Activated CD4-positive, alpha-beta T cell treated with anti-CD3 and anti-CD28 coated beads for 24 hours (primary cell): Measurements from ENCODE around the gene EDARADD.
A peak's percentile ranks its signal among the peaks of the same experiment; 100 is the strongest.

ENCODE experiments used
- DNase-seq, 2 donors: peaks; one replicate each; pipeline ENCODE4 v3.0.0-alpha.2; 2020; ENCODE audit warnings: low read depth in 2 of 2

The EDARADD gene

DNA sequence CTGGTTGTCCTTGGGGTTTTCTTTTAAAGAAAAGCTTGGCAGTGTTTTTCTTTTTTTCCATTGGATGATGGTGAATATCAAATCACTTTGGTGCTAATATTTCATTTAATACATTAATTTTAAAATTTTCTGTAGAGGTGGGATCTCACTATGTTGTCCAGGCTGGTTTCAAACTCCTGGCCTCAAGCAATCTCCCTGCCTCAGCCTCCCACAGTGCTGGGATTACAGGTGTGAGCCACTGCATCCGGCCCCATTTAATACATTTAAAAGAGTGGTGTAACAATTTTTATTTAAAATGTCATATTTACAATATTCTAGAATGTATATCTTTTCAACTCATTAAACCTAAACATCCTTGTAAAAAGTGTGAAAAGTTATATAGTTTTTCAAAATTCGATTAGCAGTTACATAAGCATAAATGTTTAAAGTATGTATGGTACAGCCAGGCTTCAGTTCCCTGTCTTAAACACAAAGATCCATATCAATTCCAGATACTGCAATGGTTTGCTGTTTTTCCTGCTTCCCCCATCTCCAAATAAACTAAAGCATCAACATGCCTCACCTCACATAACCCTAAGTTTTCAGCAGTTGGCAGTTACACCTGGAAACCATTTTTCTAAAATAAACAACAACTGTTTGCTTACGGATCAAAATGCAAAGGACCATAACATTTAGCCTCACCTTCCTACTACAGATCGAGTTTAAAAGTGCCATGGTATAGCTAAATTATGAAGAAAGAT is 120.8 kb downstream of the EDARADD start:
- DNase-seq = no peak

DNA sequence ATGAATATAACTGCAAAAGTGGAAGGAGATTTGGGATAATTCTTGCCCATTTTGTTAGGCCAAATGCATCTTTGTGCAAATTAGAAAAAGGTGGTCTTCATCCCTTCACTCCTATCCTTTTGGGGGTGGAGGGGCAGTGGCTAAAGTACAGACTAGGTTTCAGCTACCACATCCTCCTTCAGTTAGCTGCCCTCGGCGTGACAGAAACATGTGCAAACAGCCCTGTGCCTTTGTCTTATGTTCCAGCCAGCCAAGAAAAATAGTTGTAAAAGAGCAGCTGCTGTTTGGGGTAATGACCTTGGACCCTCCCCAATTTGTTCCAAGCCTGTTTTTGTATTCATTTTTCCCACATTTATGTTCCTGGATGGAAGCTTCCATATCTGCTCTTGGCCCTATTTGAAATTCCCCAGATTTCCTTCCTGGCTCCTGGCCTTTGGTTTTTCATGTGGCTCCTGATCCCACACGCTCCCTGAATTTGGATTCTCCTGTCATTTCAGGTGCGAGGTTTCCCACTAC is 121.4 kb downstream of the EDARADD start:
- DNase-seq = no peak

DNA sequence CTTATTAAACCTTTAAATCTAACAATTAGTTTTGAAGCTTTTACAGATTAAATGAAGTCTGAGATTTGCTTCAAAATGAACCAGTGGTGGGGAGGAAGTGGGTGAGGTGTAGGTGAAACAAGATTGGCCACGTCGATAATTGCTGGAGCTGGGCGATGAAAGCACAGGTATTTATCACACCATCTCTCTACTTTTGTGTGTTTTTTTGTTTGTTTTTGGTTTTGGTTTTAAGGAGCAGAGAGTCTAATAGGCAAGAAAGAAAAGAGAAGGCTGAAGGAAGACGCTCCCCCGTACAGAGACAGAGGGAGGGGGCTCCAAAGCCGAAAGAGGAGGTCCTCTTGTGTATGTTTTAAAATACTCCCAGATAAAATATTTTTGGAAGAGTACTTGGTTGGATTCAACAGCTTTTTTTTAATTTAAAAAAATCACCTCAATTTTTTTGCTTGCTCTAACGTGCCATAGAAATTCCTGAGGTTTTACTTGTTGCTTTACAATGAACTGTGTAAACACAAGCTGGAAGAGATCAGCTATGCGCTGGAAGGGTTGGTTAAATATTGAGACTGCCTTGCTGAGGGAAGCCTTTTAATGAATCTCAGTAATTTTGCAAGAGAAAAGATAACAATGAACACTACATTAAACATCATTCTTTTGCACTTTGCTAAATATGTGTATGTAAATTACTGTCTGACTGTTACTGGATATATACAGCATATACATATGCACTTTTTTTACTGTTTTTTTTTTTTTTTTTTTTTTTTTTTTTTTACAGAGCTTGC is 123.0 kb downstream of the EDARADD start:
- no peak for DNase-seq

DNA sequence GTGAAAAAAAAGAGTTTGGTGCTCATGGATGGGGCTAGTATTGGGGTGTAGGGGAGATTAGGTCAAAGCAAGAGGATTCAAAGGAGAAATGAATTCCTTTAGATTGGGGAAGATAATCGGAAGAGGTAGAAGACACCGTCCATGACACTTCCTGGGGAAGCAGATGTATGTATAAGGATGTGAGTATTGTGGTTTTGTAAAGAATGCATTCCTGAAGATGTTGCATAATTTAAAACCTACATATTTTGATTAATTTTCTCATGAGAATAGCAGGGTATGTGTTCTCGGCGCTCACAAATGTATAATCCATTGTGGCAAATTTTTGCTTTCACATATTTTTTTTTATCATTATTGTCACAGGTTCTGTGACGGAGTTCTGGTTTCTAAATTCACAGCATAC is 124.2 kb downstream of the EDARADD start:
- DNase-seq = no peak

DNA sequence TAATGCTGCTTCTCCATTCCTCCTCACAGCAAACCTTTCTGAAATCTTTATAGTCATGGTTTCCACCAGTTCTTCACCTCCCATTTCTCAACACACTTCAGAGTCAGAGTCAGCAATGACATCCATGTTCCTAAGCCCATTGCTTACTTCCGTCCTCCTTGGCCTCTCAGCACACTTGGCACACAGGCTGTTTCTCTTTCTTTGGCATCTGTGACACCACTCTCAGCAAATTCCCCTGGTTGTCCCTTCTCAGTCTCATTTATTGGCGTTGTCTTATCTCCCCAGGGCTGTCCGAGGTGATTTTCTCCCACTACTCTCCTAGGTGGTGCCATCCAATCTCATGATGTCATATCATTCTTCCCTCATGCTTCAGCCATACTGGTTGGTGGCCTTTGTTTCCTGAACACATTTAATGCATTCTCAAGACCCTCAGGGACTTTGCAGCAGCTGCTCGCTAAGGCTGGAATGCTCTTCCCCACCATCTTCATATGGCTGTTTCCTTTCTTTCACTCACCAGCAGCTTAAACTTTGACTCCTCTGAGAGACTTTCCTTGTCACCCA is 126.4 kb downstream of the EDARADD start:
- DNase-seq = no peak

DNA sequence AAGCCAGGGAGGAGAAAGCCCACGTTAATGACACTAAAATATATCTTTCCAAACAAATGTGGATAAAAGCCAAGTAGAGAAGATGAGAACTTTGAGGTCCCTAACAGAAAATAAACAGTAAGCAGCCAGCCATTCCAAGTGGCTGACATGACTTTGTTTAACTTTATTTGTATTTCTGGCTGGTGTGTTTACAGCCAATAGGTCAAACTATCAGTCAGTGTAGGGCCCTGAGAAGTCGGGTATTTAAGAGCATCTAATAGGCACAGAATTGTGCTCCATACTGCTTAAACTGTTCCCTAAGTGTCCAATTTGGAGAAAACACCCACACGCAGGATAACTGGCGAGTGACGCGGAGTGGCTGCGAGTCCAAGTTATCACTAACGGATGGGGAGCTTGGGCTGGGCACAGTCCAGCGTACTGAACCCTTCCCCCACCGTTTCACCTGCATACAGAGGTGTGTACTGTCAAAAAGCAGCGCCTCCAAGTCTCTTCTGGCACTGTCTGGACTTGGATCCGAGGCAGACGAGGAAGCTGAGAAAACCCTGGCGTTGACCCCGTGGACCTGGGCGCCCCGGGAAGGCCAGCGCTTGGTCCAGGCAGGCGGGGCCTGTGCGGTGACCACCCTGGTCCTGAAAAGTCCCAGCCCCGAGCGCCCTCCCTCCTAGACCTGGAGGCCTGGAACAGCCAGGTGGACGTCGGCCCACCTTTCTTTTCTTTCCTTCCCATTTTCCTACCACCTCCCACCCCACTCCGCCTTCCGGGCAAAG is 129.0 kb downstream of the EDARADD start:
- DNase-seq = no peak

DNA sequence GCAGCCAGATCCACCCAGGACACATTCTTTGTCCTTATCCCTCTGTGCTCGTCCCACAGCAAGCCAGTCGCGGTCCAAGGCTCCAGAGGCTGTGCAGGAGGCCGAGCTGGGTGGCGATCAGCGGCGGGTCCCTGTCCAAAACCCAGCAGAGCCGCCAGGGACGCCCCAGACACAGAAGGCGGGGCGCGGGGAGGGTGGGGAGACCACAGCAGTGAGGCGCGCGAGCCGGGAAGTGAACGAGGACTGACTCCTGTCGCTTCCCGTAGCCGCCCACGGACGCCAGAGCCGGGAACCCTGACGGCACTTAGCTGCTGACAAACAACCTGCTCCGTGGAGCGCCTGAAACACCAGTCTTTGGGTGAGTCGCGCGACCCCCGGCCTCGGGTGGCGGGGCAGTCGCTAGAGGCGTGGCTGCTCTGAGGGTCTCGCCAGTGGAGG is 129.6 kb downstream of the EDARADD start, which contains the start of gene LGALS8:
Gene LGALS8, plus strand, starts transcription at position 279 of the 438 bp plus-strand sequence. CDS start 2,089 bp downstream, outside the sequence.
- peak; percentile 79 to 88 for DNase-seq

DNA sequence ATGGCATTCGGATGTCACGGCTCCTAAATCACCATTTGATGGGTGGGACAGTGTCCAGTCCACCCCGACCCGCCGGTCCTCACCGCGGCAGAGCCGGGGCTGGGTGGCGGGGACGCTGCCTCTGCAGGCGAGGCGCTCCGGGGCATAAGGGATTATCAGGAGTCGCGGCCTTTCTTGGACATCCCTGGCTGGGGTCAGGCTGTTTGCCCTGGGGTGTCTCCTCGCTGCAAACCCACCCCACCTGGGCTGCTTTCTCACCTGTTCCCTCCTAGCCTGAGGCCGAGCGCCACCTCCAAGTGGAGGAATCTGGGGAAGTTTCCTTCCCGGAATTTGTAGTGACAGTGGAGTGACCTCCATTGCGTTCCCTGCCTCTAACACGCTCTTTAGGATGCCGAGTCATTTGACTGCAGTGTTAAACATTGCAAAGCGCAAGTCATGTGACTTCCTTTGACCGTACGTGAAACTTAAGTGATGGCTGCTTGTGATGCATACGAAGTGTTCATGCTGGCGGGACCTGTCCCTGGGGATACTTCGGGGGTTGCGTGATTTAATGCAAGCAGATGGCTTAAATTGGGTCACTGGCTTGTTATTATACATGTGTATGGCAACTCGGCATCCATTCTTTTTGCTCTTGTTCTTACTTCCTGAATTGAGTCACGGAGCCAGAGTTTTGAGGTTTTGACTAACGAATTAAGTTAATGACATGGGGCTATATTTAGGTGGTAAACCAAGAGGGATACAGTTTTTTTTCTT is 130.2 kb downstream of the EDARADD start:
- peak; percentile 18 to 35 for DNase-seq

DNA sequence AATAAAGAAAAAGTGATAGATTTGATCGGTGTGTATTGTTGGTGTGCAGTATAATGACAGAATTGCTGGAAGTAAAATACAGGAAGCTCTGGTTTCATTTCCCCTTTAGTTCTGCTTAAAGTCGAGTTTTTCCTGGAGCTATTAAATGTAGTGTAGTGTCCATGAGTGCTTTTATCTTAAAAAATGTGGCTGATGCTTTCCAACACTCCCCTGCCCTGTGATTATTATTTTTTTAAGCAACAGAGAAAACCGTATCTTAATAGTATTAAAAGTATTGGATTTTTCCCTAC is 130.8 kb downstream of the EDARADD start:
- DNase-seq = no peak

DNA sequence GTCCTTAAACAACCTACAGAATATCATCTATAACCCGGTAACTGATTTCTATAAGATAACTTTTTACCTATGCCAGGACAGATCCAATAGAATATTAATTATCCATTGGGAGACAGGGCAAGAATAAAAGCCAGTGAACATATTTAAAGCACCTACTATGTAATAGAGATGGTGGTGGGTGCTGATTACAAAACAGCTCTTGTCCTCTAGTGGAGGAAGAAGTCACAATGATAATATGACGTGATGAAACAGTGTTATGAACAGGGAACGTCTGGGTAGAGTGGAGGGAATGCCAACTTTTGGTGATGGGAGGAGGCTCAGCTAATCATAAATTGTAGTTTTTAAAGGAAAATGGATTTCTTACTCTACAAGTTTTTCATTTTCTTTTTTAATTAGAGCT is 132.0 kb downstream of the EDARADD start:
- no peak for DNase-seq

DNA sequence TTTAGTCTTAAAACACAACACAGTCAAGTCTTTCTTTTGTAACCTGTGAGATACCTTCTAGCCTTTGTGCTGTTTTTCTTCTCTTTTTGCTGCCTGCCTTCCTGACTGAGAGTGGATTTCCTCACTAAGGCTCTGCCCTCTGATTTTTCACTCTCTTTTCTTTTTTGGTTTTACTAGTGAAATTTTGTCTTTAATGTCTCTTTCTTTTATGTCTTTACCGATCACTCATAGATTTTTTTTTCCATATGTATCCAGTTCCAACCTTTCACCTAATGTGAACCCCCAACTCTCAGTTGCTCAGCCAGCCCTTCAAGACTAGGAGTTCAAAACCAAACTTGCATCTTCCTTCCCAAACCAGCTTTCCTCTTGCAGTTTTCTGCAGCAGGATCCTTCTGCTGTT is 136.2 kb downstream of the EDARADD start:
- DNase-seq = no peak

DNA sequence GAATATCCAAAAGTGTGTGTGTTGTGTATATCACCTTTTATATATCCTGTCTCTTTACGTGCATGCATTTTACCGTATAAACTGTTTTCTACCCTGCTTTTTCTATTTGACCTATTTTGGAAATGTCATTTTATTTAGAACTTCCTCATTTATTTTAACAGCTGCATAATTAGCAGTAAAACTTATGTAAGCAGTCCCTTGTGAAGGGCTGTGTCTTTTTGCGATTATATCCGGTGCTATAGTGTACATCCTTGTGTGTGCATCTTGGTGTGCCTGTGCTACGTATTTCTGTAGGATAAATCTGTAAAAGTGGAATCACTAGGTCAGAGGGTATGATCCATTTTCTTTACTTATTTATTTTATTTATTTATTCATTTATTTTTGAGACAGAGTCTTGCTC is 136.9 kb downstream of the EDARADD start:
- no peak for DNase-seq

DNA sequence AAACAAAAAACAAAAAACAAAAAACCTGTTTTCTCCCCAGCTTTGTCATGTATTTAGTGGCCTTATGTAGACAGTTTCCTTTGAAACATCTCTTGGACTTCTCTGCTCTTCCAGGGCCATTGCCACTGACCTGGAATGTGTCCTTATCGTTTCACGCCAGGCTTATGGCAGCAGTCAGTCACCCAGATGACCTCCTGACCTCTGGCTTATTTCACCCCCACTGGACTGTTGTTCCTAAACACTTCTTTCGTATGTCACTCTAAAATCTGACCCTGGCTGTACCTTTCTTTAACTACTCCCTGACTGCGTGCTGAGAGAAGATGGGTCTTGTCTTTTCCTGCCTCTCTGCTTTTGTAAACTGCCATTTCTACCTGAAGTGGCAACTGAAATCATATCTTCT is 138.8 kb downstream of the EDARADD start:
- DNase-seq = no peak

DNA sequence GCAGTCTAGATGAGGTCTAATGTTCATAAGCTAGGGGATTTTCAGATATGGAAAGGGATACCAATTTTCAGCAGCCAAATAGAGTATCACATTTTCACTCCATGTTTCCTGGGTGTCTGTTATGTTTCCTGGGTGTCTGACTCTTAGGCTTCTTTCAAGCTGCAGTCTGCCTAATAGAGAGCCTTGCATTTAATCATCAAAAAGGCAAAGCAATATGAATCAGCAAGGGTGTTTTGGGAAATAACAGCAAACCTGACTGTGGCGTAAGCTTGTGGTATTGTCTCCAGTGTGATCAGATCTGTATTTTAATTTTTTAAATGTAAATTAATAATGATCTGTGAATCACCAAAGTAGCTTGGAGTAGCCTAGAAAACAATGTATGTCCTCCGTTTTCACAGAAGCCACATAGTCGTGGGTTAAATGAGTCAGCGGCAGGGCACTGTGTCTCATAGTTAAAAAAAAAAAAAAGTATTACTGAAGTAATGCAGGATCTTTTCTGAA is 140.1 kb downstream of the EDARADD start:
- peak; percentile 13 to 26 for DNase-seq
